A673 (cell line): ENCODE measurements around the gene HGD. TPM values are rescaled to one million over a fixed set of nuclear protein-coding genes. Genes with fewer than 3 reads are reported as not detected.

Experiments used
- BruUV-seq: library from RNA; stranded (reverse); fragments of 400-500 nt; replicated peaks from 2 replicates; lab custom pipeline; 2021; lab: Mats Ljungman, UMichigan
- CTCF ChIA-PET: fragments of 300-600 bp; sonication (Branson Sonifier 250); formaldehyde crosslinking; loops from one replicate; lab custom pipeline; 2022; ENCODE audit warnings: antibody characterized with exemption; lab: Charles Lee
- POLR2A ChIA-PET: fragments of 300-600 bp; sonication (Branson Sonifier 250); formaldehyde crosslinking; loops from one replicate; lab custom pipeline; 2022; ENCODE audit warnings: antibody characterized with exemption; ENCODE audit not compliant: low non-redundant PET; lab: Charles Lee
- DNase-seq: peaks from one replicate; pipeline ENCODE4 v3.0.0-alpha.2; 2015; ENCODE audit warnings: low spot score
- H3K27ac ChIP-seq: fragments of 200-600 bp; sonication (generic); 2 replicates; pipeline ENCODE4 v1.5.1; 2016; ENCODE audit warnings: mixed run types, low read depth, mild to moderate bottlenecking, mixed read lengths, antibody characterized with exemption, low read length; ENCODE audit not compliant: poor library complexity, severe bottlenecking
- H3K27me3 ChIP-seq: fragments of 200-600 bp; sonication (generic); replicated peaks from 2 replicates; pipeline ENCODE4 v1.6.1; 2017; ENCODE audit warnings: mixed run types, low read depth, mild to moderate bottlenecking, mixed read lengths, antibody characterized with exemption, low read length; ENCODE audit not compliant: insufficient read depth, poor library complexity
- H3K36me3 ChIP-seq: fragments of 200-600 bp; sonication (generic); 2 replicates; pipeline ENCODE4 v1.6.1; 2016; ENCODE audit warnings: mixed run types, mild to moderate bottlenecking, mixed read lengths, antibody characterized with exemption, low read length; ENCODE audit not compliant: insufficient read depth, poor library complexity, severe bottlenecking
- H3K4me1 ChIP-seq: fragments of 200-600 bp; sonication (generic); 2 replicates; pipeline ENCODE4 v1.6.1; 2017; ENCODE audit warnings: mixed run types, mild to moderate bottlenecking, mixed read lengths, antibody characterized with exemption, low read length; ENCODE audit not compliant: insufficient read depth, poor library complexity, severe bottlenecking
- H3K4me3 ChIP-seq: fragments of 200-600 bp; sonication (generic); 2 replicates; pipeline ENCODE4 v1.5.1; 2016; ENCODE audit warnings: low read depth, mixed run types, mild to moderate bottlenecking, mixed read lengths, low read length; ENCODE audit not compliant: poor library complexity, severe bottlenecking
- H3K9me3 ChIP-seq: fragments of 200-600 bp; sonication (generic); 2 replicates; pipeline ENCODE4 v1.6.1; 2016; ENCODE audit warnings: mixed run types, low read depth, mild to moderate bottlenecking, mixed read lengths, antibody characterized with exemption, low read length; ENCODE audit not compliant: poor library complexity, severe bottlenecking
- CTCF ChIP-seq: fragments of 300-800, 200-600 bp; sonication (generic); conservative IDR thresholded peaks from 2 replicates; pipeline ENCODE4 v1.5.1; 2017; ENCODE audit warnings: low read depth, mild to moderate bottlenecking, antibody characterized with exemption, low read length, moderate library complexity, mixed read lengths
- EZH2 ChIP-seq: fragments of 200-600 bp; sonication (generic); IDR thresholded peaks from 2 replicates; pipeline ENCODE4 v1.6.1; 2017; ENCODE audit warnings: borderline replicate concordance, low read depth, mild to moderate bottlenecking, mixed read lengths, antibody characterized with exemption, low read length; ENCODE audit not compliant: poor library complexity, severe bottlenecking
- intact Hi-C: fragments of 100-400 bp; cut with micrococcal nuclease; formaldehyde crosslinking; loops from one replicate; pipeline ENCODE4 v1.10.0; 2022; ENCODE audit not compliant: unreplicated experiment
- total RNA-seq: library from RNA; stranded (reverse); gene quantifications from 2 replicates; pipeline ENCODE4 v1.2.3, GENCODE V29; 2021

The HGD gene
- total RNA-seq, 1 experiment from 2014 or later: 0.28 TPM

GRCh38 chr3:120693439-120694171 is 11.6 kb upstream of the HGD start:
- BruUV-seq: no TSS peak
- Histone ChIP-seq H3K9me3 (no peaks in the 10 kb centered on the region), H3K4me3 (no peak overlapping the region), H3K36me3 (no peaks in the 10 kb centered on the region), H3K27ac (peak overlapping the region; percentile 7), H3K4me1 (peaks cover 9% of the 10 kb centered on the region), H3K27me3 (no peaks in the 10 kb centered on the region)
- POLR2A ChIA-PET: no interaction called here
- peak; percentile 10 for DNase-seq
- no peak for TF ChIP-seq EZH2
- no peak for TF ChIP-seq CTCF
- CTCF ChIA-PET: no interaction called here
- intact Hi-C loops: no loop called here

- Histone ChIP-seq H3K9me3 (no peaks in the 10 kb centered on the region), H3K4me3 (no peak overlapping the region), H3K27me3 (no peaks in the 10 kb centered on the region), H3K36me3 (no peaks in the 10 kb centered on the region), H3K4me1 (peaks cover 9% of the 10 kb centered on the region), H3K27ac (no peak overlapping the region)
- TF ChIP-seq CTCF (no peak), EZH2 (no peak)
- CTCF ChIA-PET: no interaction called here
- intact Hi-C loops: no loop called here
- POLR2A ChIA-PET: no interaction called here
- BruUV-seq: no TSS peak
- no peak for DNase-seq
These were observed 7.4 kb upstream of the HGD start for GRCh38 chr3:120689395-120689794.

GRCh38 chr3:120688121-120688520 is 6.1 kb upstream of the HGD start:
- intact Hi-C loops: no loop called here
- H3K27ac ChIP-seq: no peak overlapping the region
- CTCF ChIA-PET: no interaction called here
- peaks cover 1% of the 10 kb centered on the region for H3K4me1 ChIP-seq
- H3K36me3 ChIP-seq: no peaks in the 10 kb centered on the region
- TF ChIP-seq CTCF: no peak
- TF ChIP-seq EZH2: no peak
- POLR2A ChIA-PET: interaction anchor here (0.7 kb wide), 1 partner anchor 10 kb away, joined by 4 read pairs; no protein-coding TSS in a partner anchor
- BruUV-seq: no TSS peak
- H3K27me3 ChIP-seq: no peaks in the 10 kb centered on the region
- no peak overlapping the region for H3K4me3 ChIP-seq
- DNase-seq: no peak
- no peaks in the 10 kb centered on the region for H3K9me3 ChIP-seq
